Stimulated activated CD8-positive, alpha-beta memory T cell treated with anti-CD3 and anti-CD28 coated beads, Interleukin-2, amount 100 ng/mL, for 1 hour (primary cell): ENCODE results near the gene DIP2A.
"Not testable (repeated sequence)": the region's sequence is repeated elsewhere in the genome, so short reads cannot be mapped to it uniquely, and the experiment has no call there.

Source experiments
- DNase-seq, 2 donors: peaks; one replicate each; pipeline ENCODE4 v3.0.0-alpha.2; 2020; ENCODE audit warnings: low read depth in 2 of 2

Gene DIP2A

GRCh38 chr21:46443910-46444309 lies 14.8 kb upstream of the DIP2A start:
- no peak for DNase-seq

DNA sequence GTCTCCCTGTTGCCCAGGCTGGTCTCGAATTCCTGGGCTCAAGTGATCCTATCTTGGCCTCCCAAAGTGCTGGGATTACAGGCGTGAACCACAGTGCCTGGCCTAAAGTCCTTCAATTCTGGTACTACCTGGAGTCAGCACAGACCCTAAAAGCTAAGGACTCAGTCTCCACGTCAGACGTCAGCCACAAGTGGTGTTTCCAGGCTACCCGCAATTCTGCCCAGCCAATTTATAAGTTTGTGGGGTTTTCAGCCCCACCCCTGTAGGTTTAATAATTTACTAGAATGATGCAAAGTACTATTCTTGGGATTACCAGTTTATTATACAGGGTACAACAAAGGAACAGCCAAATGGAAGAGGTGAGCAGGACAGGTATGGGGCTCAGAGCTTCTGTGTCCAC lies 10.6 kb upstream of the DIP2A start:
- no peak for DNase-seq

DNA sequence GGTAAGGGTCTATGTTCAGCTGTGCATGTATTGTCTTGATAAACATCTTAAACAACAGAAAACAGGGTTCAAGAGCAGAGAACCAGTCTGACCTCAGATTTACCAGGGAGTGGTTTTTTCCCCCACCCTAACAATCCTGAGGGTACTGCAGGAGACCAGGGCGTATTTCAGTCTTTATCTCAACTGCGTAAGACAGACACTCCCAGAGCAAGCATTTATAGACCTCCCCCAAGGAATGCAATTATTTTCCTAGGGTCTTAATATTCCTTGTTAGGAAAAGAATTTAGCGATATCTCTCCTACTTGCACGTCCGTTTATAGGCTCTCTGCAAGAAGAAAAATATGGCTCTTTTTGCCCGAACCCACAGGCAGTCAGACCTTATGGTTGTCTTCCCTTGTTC lies 9.8 kb upstream of the DIP2A start:
- not testable (repeated sequence) for DNase-seq

DNA sequence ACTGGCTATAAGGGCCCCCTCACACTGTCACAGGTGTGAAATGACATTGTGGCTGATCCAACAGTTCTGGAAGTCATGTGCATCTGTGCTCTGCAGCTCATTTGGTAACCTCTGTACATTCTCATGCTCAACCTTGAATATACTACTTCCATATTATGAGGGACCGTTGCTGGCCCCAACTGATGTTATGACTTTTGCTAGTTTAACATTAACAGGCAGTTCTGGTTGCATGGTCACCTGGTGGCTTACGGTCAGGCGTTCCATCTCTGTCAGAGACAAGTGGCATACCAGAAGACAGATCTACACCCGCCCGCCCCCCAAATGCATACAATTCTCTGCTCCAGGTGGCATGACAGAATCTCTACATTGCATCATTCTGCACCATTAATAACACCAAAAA lies 6.0 kb upstream of the DIP2A start:
- no peak for DNase-seq

GRCh38 chr21:46454142-46454541 lies 4.5 kb upstream of the DIP2A start:
- DNase-seq: no peak

DNA sequence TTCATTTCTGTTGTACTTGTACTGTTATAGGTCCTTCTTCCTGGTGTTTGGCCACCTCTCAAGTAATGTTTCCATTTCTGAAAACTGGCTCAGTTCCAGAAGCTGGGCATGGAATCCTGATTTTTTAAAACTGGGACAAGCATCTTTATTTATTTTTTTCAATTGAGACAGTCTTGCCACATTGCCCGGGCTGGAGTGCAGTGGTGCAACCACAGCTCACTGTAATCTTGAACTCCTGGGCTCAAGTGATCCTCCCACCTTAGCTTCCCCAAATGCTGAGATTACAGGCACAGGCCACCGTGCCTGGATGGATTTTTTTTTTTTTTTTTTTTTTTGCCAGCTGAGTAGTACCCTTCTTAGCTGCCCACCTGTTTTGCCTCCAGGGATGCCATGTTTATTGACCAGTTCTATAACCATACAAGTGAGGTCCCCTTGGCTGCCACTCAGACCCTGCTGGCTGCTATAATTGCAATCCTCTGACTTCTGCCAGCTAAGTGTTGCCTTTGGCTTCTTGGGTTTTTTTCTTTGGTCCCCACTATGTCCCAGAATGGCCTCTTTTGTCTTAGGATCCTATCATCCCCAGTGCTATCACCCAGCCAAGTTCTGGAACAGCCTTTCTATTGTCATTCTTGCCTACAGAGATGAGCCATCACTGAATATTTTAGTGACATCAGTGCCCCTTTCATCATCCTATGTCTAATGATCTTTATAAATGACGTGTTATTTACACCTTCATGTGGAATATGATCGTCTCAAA lies 3.9 kb upstream of the DIP2A start:
- no peak for DNase-seq

GRCh38 chr21:46455575-46456385 lies 2.9 kb upstream of the DIP2A start:
- DNase-seq: no peak

DNA sequence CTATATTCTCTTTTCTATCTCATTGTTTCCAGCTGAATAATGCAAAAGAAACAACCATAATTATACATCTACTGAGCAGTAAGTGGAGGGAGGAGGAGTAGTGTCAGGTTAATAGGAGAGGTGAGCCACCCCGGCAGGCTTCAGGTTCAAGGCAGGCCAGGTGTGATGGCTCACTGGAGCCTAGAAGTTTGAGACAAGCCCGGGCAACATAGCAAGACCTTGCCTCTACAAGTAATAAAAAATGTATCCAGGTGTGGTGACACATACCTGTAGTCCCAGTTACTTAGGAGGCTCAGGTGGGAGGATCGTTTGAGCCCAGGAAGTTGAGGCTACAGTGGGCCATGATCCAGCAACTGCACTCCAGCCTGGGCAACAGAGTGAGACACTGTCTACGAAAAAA lies 1.9 kb upstream of the DIP2A start:
- no peak for DNase-seq

DNA sequence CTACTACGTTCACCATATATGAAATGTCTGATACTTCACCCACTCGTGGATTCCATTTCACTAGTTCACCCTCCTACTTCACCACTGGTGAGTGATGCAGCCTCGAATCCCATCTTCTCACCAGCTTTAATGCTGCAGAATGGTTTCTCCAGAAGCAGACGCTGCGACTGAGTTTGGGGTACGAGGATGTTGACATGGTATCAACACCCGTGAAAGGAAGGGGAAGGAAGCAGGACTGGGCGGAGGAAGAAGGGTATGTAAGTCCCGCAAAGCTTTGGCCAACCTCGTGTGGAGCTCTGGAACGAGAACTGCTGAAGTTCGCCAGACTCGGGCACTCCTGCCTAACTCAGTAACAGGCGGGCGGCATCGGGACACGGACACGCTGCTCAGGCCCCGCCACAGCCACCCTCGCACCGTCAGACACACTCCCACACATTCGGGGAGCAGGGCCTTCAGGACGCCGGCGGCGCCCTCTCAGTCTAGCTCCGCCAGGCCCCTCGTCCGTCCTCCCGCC lies 833 bp upstream of the DIP2A start:
- DNase-seq: no peak

DNA sequence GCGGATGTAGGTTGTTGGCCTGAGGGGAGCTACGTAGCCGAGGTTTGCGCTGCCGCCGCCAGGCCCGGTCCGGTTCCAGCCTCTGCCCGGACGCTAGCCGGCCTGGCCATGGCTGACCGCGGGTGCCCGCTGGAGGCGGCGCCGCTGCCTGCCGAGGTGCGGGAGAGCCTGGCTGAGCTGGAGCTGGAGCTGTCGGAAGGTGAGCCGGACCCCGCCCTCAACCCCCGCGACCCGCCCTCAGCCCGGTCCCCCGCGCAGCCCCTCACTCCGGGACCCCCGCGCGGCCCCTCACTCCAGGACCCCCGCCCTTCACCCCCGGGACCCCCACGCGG lies 299 bp downstream of the DIP2A start:
- no peak for DNase-seq

GRCh38 chr21:46459356-46460112 lies 843 bp downstream of the DIP2A start:
- DNase-seq: no peak

GRCh38 chr21:46461909-46462308 lies 3.2 kb downstream of the DIP2A start:
- DNase-seq: no peak

- not testable (repeated sequence) for DNase-seq
Observed at GRCh38 chr21:46465153-46465552, 6.5 kb downstream of the DIP2A start.

DNA sequence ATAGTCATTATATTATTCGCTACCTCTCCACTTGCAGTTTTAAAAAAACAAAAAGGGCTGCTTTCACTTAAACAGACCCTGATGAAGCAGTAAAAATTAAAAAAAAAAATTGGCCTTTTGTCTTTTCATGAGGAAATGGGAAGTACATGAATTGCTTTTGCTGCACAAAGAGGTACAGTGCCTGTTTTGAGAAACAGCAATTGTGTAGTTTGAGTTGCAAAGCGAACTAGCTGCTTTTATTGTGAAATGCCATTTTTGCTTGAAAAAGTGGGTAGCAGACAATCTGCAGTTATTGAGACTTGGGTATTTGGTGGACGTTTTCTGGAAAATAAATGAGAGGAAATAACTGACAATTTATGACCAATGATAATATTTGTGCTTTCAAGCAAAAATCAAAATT lies 7.0 kb downstream of the DIP2A start:
- DNase-seq: no peak

- no peak for DNase-seq
Observed at GRCh38 chr21:46468108-46468774, 9.6 kb downstream of the DIP2A start.

DNA sequence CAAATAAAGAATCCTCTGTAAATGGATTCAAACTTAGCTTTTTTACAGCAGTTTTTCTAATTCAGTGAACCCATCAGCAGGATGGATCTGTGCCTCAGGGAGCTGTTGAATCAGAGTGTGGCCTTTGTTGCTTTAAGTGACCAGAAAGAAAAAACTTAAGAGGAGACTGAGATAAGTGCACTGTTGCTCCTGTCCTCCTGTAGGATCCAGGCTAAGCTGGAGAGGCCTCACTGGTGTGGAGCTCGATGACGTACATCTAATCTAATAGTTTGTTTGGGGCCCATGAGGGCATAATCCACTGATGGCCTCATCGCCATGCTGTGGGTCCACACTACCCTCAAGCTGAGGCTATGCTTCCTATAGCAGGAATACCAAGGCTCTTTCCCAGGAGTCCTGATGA lies 10.6 kb downstream of the DIP2A start:
- no peak for DNase-seq

DNA sequence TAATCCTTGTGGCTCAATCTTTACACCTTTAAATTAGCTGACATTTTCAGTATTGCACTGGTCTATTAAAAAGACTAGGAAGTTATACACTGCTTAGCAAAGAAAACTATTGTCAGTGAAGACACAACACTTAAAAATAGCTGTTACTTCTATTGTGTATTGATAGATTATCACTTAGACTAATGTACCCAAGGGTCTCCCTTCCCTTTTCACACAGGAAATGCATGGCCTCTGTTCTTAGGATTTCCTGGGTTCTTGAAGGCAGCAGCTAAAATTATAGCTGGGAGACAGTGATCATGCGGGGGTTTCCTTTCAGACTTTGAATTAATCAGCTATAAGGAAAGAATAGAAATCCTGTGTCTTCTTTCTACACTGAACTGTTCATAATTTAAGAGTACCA lies 12.8 kb downstream of the DIP2A start:
- DNase-seq: no peak

DNA sequence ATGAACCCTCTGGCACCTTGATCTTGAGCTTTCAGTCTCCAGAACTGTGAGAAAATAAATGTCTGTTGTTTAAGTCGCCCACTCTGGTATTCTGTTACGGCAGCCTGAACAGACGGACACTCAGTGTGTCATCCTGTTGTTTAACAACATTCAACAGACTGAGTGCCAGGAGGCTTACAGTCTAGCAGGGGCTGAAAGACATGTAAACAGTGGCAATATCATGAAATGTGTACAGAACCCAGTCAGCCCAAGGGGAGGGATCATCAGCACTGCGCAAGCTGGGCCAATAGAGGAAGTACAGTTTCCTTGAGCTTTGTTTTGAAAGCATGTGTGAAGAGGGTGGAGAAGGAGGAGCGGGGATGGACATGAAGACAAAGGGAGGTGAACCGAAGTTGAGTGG lies 13.6 kb downstream of the DIP2A start:
- no peak for DNase-seq

DNA sequence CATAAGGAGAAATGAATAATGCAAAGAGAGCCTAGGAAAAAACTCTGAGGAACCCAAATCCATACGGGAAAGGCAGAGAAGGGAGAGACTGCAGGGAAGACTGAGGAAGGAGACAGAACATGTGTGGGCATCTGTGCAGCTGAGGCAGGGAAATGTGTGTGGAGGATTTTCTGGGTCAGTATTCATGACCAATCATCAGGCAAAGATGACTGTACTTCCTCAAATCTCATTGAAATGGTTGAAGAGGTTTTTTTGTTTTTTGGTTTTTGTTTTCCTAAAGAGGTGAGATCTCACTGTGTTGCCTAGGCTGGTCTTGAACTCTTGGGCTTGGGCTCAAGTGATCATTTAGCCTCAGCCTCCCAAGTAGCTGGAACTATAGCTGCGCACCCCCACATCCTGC lies 15.7 kb downstream of the DIP2A start:
- no peak for DNase-seq

- no peak for DNase-seq
Observed at GRCh38 chr21:46475296-46475695, 16.6 kb downstream of the DIP2A start.

GRCh38 chr21:46477765-46478164 lies 19.1 kb downstream of the DIP2A start:
- no peak for DNase-seq

- no peak for DNase-seq
Observed at GRCh38 chr21:46478910-46479309, 20.2 kb downstream of the DIP2A start.
